Measurements from ENCODE around the gene RALGAPA2. TPM values are rescaled to one million over a fixed set of nuclear protein-coding genes. Genes with fewer than 3 reads are reported as not detected.

Gene RALGAPA2
- total RNA-seq, 1 experiment from 2014 or later, result 10.8 TPM

GRCh38 chr20:20440481-20440880 is 272.0 kb downstream of the RALGAPA2 start:
- ATAC-seq, result no peak
- POLR2A ChIA-PET, result no interaction called here
- no peak overlapping the region for H3K4me3 ChIP-seq (replicated peaks in 1 of 2; ENCODE audit: low read depth in 1 of 2, low read length in 2 of 2)
- DNase-seq (ENCODE audit: low read depth, low spot score), result no peak
- no peak overlapping the region for H3K27ac ChIP-seq (ENCODE audit: low read depth, low read length)
- RAD21 ChIA-PET (ENCODE audit: low non-redundant PET in 1 of 2, low total read pairs in 2 of 2, uncharacterized antibody in 2 of 2, unreplicated experiment in 2 of 2), result no interaction called here
- H3K4me1 ChIP-seq (ENCODE audit: control insufficient read depth in 1 of 2, insufficient read depth in 2 of 2, low read length in 2 of 2), result no peaks in the 10 kb centered on the region
- no peaks in the 10 kb centered on the region for H4K20me1 ChIP-seq (ENCODE audit: insufficient read depth)
- H3K4me2 ChIP-seq (ENCODE audit: low read length), result no peak overlapping the region
- H3K27me3 ChIP-seq (ENCODE audit: insufficient read depth, low read length), result no peaks in the 10 kb centered on the region
- intact Hi-C loops (cut with micrococcal nuclease), result no loop called here
- no TSS peak for BruUV-seq (replicated peaks)
- no peak overlapping the region for H3K9ac ChIP-seq (ENCODE audit: low read length)
- H3K9me2 ChIP-seq (ENCODE audit: insufficient read depth), result no peaks in the 10 kb centered on the region
- no peaks in the 10 kb centered on the region for H3K9me3 ChIP-seq (ENCODE audit: control insufficient read depth in 1 of 2, insufficient read depth in 1 of 2, low read depth in 1 of 2, low read length in 2 of 2)
- CTCF ChIA-PET, result no interaction called here
- TF ChIP-seq ATF3 (IDR thresholded peaks at IDR 0.05) (no peak), TCF7L2 (IDR thresholded peaks at IDR 0.05; ENCODE audit: borderline replicate concordance, extremely low read depth, insufficient read depth, insufficient read length) (no peak), ELF1 (IDR thresholded peaks at IDR 0.05; ENCODE audit: borderline replicate concordance, low read depth) (no peak), SIN3A (IDR thresholded peaks at IDR 0.05; ENCODE audit: low read depth) (no peak), REST (IDR thresholded peaks at IDR 0.05; ENCODE audit: low read depth) (no peak), ZBTB33 (IDR thresholded peaks at IDR 0.05; ENCODE audit: extremely low read depth, insufficient replicate concordance, low read length) (no peak), POLR2AphosphoS5 (IDR thresholded peaks at IDR 0.05; ENCODE audit: low read depth, low read length) (no peak)
- no peaks in the 10 kb centered on the region for H3K79me2 ChIP-seq (ENCODE audit: insufficient read depth, low read length)
- no peak overlapping the region for H2AFZ ChIP-seq (ENCODE audit: low read depth, low read length, poor library complexity, severe bottlenecking)
- no peaks in the 10 kb centered on the region for H3K36me3 ChIP-seq (ENCODE audit: control insufficient read depth in 1 of 2, insufficient read depth in 2 of 2, low read length in 2 of 2)

All from HCT116 (cell line).